Kidney glomerular epithelial cell (primary cell): ENCODE results near the gene PIWIL4.
A peak's percentile ranks its signal among the peaks of the same experiment; 100 is the strongest.
"Not testable (repeated sequence)": the region's sequence is repeated elsewhere in the genome, so short reads cannot be mapped to it uniquely, and the experiment has no call there.

Source experiments
- DNase-seq: peaks from one replicate; lab custom pipeline; 2025; lab: John Stamatoyannopoulos, UW

PIWIL4 gene

GRCh38 chr11:94584978-94585377 is 17.8 kb downstream of the PIWIL4 start:
- DNase-seq = no peak

- DNase-seq = no peak
Measured at GRCh38 chr11:94585399-94585798, 18.2 kb downstream of the PIWIL4 start.

GRCh38 chr11:94586546-94586945 is 19.4 kb downstream of the PIWIL4 start:
- no peak for DNase-seq

- no peak for DNase-seq
Measured at GRCh38 chr11:94586978-94587377, 19.8 kb downstream of the PIWIL4 start.

- no peak for DNase-seq
Measured at GRCh38 chr11:94588366-94588942, 21.3 kb downstream of the PIWIL4 start.

- no peak for DNase-seq
Measured at GRCh38 chr11:94590352-94591041, 23.3 kb downstream of the PIWIL4 start.

- no peak for DNase-seq
Measured at GRCh38 chr11:94593030-94593429, 25.9 kb downstream of the PIWIL4 start.

- no peak for DNase-seq
Measured at GRCh38 chr11:94595076-94595475, 27.9 kb downstream of the PIWIL4 start.

GRCh38 chr11:94597896-94598295 is 30.7 kb downstream of the PIWIL4 start:
- peak; percentile 18 for DNase-seq

- DNase-seq = no peak
Measured at GRCh38 chr11:94599510-94599909, 32.3 kb downstream of the PIWIL4 start.

GRCh38 chr11:94602430-94603372 is 35.5 kb downstream of the PIWIL4 start:
- peak; percentile 96 for DNase-seq

GRCh38 chr11:94603587-94603986 is 36.4 kb downstream of the PIWIL4 start:
- DNase-seq = no peak

GRCh38 chr11:94604482-94604881 is 37.3 kb downstream of the PIWIL4 start:
- DNase-seq = peak; percentile 29

GRCh38 chr11:94613120-94613519 is 46.0 kb downstream of the PIWIL4 start:
- DNase-seq = no peak

- DNase-seq = peak; percentile 85
Measured at GRCh38 chr11:94623120-94623735, 56.1 kb downstream of the PIWIL4 start.

GRCh38 chr11:94625422-94625821 is 58.3 kb downstream of the PIWIL4 start:
- not testable (repeated sequence) for DNase-seq

- DNase-seq = not testable (repeated sequence)
Measured at GRCh38 chr11:94627003-94627560, 59.9 kb downstream of the PIWIL4 start.

- no peak for DNase-seq
Measured at GRCh38 chr11:94629741-94630140, 62.6 kb downstream of the PIWIL4 start.

GRCh38 chr11:94630221-94630620 is 63.1 kb downstream of the PIWIL4 start:
- no peak for DNase-seq

GRCh38 chr11:94632356-94632755 is 65.2 kb downstream of the PIWIL4 start:
- DNase-seq = no peak

- no peak for DNase-seq
Measured at GRCh38 chr11:94635072-94635471, 67.9 kb downstream of the PIWIL4 start.

- DNase-seq = no peak
Measured at GRCh38 chr11:94636388-94636949, 69.3 kb downstream of the PIWIL4 start.
